Fibroblast of skin of right biceps (primary cell): ENCODE measurements around the gene PTPRM.

ENCODE experiments used
- DNase-seq: peaks from one replicate; pipeline ENCODE4 v3.0.0-alpha.2; 2013

The PTPRM gene

DNA sequence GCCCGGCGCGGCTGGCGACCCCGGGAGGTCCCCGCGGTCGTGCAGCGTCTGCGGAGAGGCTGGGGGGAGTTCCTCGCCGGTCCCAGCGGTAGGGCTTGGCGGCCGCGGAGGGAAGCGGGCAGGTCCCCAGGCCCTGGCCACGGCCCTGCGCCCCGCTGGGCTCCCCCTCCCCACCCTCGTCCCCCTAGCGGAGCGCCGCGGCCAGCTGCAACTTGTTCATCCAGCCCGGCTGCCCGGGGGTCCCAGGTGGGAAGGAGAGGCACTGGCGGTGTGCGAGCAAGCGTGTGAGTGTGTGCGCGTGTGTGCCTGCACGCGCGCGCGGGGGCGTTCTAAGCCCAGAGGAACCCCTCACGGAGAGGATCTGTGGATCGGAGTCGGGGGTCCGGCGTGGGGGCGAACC lies 1.3 kb downstream of the PTPRM start:
- peak; percentile 50 for DNase-seq

DNA sequence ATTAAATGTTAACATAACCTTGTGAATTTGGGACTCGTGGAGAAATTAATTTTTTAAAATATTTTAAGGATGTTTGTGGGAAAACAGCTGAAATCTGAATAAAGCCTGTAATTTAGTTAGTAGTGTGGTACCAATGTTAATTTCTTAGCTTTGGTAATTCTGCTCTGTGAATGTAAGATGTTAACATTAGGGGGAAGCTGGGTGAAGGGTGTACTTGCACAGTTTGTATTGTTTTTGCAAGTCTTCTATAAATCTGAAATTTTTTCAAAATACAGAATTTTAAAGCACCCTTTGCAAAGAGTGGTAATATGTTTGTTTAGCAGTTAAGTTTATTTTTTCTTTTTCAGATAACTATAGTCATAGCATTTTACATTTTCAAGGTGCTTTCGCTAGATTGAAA lies 4.5 kb downstream of the PTPRM start:
- no peak for DNase-seq

DNA sequence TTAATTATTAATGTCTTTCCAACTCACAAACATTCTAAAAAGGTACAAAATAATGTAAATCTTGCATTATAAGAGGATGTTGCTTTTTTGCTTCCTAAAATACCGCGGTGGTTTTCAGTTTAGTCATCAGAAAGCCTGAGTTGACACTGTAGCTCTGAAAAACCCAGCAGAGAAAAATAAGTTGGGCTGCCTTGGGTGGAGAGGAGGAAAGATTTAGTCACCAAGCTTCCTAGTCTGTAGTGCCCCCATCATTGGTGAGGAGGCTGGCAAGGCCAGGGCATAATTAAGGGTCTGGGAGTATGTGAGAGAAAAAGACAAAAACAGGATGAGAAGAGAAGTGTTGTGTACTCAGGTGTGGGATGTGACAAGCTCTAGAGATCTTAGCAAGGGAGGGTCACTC lies 5.7 kb downstream of the PTPRM start:
- peak; percentile 67 for DNase-seq

DNA sequence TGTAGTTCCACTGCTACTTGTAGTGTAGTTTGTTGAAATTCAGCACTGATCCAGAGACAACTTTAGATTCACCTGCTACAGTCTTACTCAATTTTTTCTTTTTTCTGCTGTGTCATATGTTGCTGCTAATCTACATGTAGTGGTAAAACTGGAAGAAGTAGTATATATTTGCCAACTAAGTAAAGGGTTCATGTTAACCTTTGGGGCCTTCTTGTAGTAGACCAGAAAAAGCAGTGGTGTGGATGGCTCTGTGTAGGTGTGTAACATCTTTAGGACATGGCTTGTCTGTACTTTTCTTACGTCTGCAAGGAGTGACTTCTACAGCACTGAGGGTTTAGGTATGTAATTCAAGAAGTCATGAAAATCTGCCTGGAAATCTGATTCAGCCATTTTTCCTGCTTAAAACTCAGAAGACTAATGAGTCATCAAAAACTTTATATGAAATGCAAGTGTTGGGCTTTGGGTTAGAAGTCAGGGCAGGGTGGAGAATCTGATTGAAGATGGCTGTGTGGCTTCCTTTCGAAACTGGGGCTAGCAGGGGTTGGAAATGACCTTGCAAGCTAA lies 8.4 kb downstream of the PTPRM start:
- DNase-seq = peak; percentile 79

DNA sequence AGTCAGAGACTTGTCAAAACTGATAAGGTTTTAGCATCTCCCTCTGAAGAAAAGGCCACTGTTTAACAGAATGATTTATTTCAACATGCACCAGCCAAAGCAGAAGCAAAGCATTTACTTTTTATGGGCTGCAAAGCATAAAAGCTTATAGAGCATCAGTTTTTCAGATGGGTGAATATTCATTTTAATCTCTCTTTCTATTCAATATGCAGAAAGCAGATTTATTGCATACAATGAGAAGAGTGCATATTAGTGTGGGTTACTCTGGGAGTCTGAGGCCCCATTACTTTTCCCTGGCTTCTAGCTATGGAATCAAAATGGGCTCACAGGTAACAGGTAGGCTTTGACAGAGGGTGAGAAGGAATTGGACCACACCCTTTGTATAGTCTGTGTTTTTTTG lies 9.0 kb downstream of the PTPRM start:
- DNase-seq = no peak

DNA sequence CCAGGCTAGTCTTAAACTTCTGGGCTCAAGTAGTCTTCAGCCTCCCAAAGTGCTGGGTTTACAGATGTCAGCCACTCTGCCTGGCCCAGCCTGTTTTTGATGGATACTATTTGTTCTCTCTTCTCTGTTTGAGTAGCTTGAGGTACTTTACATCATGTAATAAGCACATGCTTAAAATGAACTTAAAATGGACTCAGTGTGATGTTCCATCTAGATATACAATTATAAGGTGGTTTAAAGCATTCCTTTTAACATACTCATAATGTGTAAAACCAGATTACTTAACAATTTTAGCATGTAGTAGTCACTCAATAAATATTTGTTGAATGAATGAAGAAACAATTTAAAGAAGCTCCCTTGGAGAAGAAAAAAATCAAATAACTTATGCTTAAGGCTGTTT lies 9.6 kb downstream of the PTPRM start:
- DNase-seq = peak; percentile 85

DNA sequence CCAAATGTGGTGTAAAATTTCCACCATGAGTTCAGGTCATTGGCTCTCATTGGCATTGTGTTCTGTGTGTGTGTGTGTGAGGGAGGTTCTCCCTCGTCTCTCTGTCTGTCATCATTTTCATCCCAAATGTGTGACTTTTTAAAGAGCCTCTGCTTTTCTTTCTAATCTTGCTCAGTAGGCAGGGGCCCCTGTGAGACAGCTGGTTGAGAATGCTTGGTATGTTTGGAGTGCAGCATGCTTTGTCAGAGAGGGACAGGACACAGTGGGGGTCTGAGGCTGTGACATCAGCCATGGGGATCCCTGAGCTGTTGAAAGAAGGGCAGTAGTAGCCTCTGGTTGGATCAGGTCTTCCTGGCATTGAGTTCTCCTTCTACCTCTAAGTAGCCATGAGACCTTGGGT lies 10.6 kb downstream of the PTPRM start:
- DNase-seq = peak; percentile 94

DNA sequence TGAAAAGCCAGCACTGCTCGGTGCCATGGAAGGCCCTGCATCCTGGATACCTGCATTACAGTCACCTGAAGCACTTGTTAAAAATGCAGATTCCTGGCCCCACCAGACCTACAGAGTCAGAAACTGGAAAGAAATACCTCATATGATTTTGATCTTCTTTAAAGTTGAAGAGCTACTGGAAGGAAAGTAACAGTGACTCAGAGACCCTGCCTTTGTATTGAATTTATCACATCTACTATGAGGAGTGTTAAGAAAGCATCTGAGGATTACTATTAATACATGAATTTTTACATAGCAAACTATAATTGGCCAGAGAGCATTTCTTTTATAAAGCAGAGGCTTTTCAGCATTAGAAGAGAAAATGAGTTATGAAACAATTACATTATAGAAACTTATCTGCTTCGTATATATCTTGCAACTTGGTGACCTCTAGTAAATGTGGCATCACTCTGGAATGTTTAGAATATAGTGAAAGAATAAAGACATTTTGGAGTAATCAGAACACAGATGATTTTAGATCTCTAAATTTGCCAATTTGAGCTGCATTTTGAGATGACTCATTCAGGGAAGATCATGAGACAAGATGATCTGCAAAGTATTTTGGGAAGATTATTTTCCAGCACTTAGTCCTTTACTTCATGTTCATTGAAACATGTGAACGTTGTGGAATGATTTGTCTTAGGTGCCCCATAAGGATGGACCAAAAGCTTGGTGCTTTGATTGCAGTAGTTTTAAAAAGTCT lies 12.2 kb downstream of the PTPRM start:
- DNase-seq = peak; percentile 54

DNA sequence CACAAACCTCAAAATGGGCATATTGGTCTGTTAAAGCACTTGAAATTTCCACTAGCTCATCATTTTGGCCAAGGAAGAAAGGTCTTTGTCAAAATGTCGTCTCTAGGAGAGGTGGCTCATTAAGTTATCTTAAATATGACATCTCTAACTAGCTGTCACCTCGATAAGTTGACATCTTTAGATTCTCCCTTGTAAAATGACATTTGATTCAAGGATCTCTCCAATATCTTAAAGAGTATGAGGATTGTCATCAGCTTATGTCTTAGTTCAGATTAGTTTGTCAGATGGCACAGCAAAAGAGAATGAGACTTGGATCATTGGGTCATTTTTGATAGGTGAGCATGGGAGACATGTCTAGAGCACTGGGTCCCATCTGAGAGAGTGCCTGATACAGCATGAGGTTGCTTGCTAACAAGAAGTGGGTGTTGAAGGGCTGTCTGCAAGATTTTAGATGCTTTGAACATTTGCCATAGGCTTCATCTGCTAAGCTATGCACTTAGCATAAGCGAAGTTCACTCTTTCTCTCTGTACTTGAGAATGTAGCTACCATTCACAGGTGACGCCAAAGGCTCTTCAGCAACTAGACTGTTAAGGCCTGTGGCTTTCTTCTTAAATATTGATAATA lies 12.9 kb downstream of the PTPRM start:
- DNase-seq = no peak

DNA sequence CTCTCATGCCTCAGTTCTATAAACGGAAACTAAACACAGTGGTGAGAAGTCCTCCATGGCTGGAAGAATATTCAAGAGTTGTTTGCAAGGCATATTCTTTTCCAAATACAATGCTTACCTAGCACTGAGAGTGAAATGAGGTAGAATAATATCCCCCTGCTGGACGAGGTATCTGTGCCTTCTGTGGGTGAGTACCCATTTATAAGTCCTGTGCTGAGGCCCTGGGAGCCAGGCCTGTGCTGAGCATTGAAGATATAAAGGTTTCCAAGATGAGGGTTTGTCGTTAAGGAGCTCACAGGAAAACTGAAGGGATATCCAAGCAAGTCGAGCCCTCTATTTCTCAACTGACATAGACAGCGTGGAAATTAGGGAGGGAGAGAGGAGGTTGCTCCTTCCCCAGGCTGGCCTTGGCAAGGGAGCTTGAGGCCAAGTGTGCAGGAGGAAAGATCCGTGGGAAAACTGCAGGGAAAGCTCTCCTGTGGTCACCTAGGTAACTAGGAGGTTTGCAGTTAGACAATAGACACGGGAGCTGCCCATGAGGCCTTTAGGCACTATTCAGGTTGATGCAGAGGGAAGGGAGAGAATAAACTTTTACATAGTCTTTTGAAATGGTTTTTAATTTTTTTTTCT lies 17.6 kb downstream of the PTPRM start:
- peak; percentile 37 for DNase-seq

DNA sequence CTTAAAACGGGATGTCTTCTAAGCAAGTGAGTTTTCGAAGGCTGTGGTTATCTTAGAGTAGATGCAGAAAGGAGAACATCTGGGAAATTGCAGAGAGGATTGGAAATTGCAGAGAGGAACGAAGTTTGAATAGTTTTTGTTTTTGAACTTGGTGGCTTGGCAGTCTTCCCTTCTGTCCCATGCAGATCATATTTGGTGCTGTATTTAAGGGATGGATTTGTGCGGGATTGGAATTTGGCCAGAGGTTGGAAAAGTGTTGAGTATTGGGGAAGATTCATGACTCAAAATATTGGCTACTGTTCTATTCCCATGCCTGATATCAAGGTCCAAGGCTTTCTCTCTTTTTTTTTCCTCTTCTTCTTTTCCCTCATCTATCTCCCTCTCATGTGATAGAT lies 18.2 kb downstream of the PTPRM start:
- peak; percentile 82 for DNase-seq

DNA sequence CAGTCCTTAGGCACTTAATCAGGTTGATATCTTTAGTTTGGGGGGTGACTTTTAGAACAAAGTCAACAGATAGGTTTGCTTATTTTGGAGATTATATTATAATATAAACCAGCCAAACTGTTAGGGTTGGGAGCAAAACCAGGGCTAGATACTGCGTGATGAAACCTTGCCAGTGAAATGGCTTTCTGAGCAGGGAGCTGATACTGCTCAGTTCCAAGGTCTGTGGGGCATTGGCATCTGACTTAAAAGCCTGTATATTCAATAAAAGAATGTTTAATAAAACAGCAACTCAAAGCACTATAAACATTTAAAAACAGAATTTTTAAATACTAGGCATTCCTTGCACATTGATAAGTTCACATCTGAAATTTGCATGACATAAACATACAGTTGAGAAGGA lies 19.3 kb downstream of the PTPRM start:
- DNase-seq = no peak

DNA sequence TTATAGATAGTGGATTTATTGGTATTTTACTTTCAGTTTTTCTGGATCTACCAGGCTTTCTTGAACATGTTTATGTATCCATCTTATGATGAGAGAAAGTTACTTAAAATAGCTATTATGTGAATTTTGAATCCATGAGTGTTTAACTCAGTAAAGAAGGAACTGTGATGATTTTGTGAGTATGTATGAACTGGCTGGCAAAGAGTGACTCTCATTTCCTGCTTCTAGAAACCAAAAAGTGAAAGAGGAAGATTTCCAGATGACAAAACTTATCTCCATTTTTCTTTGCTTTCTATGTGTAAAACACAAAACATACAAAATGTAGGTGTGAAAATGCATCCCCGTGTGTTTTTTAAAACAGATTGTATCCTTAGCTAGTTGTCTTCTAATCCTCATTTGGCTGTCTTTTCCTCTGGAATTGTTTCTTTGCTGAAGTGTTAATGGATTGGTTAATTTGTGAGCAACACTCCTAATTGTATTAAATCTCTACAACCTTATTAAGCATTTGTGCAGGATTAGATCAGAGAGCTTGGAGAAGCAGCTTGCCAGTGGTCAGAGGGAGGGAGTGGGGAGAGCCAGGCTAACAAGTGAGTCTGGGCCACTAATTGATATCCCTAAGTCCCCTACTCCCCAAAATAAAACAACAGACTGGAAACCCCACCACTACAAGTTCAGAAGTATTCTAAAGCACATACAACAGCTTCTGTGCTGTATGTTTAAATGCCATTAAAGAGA lies 23.9 kb downstream of the PTPRM start:
- peak; percentile 55 for DNase-seq

DNA sequence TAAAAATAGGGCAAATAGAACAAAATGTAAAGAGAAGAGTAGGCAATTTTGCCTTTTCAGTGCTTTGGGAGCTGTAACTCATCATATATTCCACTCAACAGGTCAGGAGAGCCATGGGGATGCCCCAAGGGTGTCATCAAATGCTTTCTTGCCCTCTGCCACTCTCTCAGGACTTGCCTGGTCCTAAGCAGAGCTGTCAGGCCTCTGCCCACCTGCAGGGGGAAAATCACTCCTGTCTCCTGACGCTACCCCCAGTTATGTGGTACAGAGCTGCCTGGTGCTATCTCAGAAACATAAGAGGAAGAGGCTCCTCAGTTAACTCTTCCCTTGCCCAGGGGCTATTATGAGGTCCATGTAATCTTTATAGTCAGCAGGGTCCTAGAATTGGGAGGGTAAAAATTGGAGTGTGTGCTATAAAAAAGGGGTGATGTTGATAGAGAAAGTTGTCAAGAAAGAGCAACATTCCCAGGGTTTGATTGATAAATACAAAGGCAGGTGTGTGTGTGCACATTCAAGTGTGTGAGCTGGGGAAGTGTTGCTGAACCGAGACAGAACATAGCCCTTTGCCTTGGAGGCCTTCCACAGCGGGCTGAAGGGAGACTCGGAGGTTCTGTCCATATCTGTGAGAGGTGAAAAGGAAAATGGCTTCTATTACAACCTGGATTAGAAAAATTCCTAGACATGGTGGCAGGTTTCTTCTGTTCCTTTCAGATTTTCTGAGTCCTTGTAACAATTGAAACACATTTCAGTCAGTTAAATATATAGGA lies 25.4 kb downstream of the PTPRM start:
- DNase-seq = no peak

DNA sequence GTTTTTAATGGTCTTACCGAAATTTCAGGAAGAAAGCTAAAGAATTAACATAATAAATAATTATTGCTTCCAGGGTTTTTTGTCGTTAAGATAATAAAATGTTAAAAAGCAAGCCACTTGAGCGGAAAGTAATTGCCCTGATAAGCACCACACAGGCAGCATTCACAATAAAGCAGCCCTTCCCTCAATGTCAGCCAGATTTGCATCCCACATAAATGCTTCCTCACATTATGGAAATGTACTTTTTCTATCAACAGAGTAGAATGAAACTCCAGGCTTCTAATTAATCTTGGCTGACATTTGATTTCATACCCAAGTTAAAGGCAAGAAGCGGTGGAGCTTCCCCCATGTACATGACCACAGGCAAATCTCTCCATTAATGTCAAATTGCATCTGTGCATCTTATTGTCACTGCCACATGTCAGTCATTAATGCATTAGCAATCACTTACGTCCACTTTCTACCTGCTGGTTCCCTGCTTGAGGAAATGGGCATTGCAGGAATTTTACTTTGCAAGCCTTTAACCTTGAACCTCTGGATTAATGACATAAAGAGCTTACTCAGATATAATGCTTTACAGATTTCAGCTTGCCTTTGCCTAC lies 26.2 kb downstream of the PTPRM start:
- no peak for DNase-seq

DNA sequence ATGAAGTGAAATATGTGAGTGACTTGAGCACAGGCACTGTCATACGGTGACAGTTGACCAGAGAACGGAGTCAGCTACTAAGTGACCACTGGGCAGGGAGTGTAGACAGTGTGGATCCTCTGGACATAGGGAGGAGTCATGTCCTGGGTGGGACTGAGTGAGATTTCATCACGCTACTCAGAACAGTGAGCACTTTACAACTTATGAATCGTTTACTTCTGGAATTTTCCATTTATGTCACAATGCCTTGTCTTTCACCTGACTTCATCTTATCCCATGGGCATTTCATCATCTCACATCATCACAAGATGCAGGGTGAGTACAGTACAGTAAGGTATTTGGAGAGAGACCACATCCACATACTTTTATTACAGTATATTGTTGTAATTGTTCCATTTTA lies 29.0 kb downstream of the PTPRM start:
- peak; percentile 63 for DNase-seq

DNA sequence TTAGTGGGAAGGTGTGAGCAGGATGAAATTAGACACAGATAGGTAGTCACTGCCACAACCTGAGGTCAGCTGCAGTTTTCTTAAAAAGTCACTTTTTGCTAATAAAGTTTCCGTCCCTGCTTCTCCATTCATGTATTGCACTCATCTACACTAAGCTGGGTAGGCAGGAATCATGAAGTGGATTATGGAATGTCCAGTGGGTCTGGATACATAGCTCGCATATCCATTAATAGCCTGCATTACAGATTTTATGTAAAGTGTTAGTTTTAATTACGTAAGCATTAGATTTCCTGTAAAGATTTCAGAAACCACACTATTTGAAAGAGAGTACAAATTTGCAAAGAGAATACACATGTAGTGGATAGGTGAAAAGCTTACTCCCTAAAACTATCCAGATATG lies 30.4 kb downstream of the PTPRM start:
- DNase-seq = no peak

DNA sequence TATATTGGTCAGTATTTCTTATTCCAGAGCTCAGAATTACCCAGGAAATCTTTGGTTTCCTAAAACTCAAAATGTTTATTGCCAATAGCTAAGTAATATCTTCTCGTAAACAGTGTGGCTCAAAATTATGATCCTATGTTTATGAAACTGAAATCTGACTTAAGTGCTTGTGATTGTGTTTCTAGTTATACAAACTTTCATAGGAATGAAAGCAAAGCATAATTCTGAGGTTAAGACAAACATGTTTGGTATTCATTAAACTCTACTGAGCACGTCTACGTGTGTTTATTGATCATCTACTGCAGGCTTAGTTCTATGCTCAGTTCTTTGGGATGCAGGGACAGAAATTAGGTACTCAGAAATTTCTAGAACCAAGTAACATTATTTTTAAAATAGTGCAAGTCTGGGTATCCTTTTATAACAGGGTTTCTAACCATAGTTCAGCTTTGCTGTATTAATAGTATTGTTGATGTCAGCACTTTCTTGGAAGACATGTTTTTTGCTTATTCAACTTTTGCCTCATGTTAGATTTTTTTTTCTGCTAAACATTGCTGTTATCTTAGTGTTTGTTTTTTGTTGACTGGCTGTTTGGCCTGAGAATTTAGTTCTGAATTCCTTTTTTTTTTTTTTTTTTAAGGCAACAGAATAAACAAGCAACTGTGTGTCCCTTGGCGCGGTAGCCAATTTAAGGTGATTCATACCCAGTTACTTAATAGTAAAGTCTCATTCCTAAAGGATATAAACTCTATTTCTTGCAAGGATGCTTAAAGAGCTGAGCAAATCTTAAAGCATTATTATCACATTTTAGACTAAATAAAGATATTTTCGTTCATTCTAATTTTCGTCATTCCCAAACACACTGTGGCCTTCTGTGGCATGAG lies 31.3 kb downstream of the PTPRM start:
- peak; percentile 35 for DNase-seq

DNA sequence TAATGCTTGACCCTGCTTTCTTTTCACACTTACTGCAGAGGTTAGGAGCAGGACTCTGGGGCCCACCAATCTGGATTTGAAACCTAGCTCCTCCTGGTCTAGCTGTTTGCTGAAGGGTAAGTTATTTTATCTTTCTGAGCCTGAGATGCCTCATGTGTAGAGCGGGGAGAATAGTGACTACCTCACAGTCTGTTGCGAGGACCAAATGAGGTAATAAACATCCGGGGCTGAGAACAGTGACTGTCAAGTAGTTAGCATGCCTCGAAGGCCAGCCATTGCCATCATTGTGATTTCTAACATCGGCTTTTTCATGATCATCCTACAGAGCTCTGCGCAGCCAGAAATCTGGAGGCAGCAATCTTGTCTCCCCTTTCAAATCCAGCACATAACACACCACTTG lies 32.9 kb downstream of the PTPRM start:
- DNase-seq = no peak

DNA sequence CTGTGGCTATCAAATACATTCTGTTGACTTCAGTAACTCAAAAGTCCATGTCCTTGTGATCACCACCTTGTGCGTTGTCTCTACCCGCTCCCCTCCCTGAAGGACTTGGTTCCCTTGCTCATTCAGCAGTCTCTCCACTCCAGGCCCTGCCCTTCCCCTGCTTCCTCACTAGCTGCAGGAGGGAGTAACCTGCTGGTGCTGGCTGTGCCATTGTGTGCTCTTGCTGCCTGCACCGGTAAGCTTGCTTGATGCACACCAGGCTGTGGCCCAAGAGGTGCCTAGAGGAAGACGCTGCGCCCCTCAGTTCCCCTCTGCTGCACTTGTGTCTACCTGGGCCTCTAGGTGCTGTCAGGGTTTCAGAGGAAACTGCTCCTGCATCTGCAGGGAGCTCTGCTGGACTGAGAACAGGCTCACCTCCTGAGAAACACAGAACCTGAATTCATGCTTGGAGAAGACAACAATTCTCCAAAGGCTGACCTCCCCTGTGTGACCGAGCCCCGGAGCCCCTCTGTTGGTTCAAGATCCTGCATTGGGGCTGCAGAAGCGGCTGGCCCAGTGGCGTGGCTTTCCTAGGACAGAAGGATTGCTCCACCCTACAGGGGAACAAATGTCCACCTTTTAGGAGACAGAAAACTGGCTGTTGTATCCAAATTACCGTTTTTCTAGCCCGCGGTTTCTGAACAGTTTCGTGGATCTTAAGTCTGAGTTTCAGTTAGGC lies 33.6 kb downstream of the PTPRM start:
- DNase-seq = no peak
